K562 treated with DMSO at 1 percent for 12 hours (cell line): ENCODE measurements around the gene DNAJC3. TPM values are rescaled to one million over a fixed set of nuclear protein-coding genes. Genes with fewer than 3 reads are reported as not detected.

Experiments used
- total RNA-seq: library from RNA; unstranded; fragments of 300-600 nt; gene quantifications from 2 replicates; pipeline ENCODE4 v1.2.3, GENCODE V29; 2022; ENCODE audit not compliant: insufficient read depth

The DNAJC3 gene, protein sequence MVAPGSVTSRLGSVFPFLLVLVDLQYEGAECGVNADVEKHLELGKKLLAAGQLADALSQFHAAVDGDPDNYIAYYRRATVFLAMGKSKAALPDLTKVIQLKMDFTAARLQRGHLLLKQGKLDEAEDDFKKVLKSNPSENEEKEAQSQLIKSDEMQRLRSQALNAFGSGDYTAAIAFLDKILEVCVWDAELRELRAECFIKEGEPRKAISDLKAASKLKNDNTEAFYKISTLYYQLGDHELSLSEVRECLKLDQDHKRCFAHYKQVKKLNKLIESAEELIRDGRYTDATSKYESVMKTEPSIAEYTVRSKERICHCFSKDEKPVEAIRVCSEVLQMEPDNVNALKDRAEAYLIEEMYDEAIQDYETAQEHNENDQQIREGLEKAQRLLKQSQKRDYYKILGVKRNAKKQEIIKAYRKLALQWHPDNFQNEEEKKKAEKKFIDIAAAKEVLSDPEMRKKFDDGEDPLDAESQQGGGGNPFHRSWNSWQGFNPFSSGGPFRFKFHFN
- 5.8 and 18.3 TPM in 2 replicates for total RNA-seq

GRCh38 chr13:95676762-95677563, at the start of gene DNAJC3:
DNAJC3 (plus strand) TSS chr13:95677139; CDS start chr13:95677256, 117 bp downstream.

DNA sequence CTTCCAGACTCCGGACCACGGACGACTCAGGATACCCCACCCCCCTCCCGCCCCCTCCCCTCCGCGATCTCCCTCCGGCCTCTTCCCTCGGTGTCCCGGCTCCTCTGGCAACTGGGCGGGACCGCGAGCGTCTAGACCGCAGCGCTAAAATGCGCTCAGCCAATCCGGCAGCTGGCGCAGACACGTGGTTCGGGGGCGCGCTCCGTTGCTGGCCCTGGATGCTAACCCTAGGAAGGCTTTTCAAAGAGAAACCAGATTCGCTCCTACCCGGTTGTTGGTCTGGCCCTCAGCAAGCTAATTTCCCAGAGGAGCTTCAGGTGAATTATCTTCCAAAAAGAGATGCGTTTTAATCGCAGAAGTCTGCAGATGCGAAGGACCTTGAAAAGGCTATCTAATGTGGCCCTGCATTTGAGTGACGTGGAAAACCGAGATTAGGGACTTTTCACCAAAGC, 32.3 kb upstream of the DNAJC3 start, which contains the start of gene DZIP1:
TSS of gene DZIP1 (minus strand) at position 106 of the 452 bp plus-strand sequence. CDS start 2,677 bp downstream, outside the sequence.

Other genes with a start within 250 kb of the DNAJC3 start
- not detected in 2 replicates for gene CLDN10, start 124.4 kb upstream of the DNAJC3 start, total RNA-seq
- gene DZIP1, start 32.4 kb upstream of the DNAJC3 start, total RNA-seq: not detected in 2 replicates